Neuronal stem cell (in vitro differentiated cells): ENCODE results near the gene GYPC.
"Not testable (repeated sequence)": the region's sequence is repeated elsewhere in the genome, so short reads cannot be mapped to it uniquely, and the experiment has no call there.

Experiments used
- DNase-seq: peaks from one replicate; pipeline ENCODE4 v3.0.0-alpha.2; 2013; ENCODE audit warnings: low spot score
- H2AFZ ChIP-seq: one replicate; pipeline ENCODE4 v1.6.1; 2013; ENCODE audit warnings: mild to moderate bottlenecking, low read length, inconsistent platforms
- H2AK5ac ChIP-seq: 2 replicates; pipeline ENCODE4 v1.6.1; 2013; ENCODE audit warnings: low read depth, mild to moderate bottlenecking, inconsistent platforms, low read length, moderate library complexity, mixed read lengths
- H2BK120ac ChIP-seq: 2 replicates; pipeline ENCODE4 v1.6.1; 2013; ENCODE audit warnings: low read depth, mild to moderate bottlenecking, inconsistent platforms, low read length, moderate library complexity, mixed read lengths
- H2BK12ac ChIP-seq: one replicate; pipeline ENCODE4 v1.6.1; 2013; ENCODE audit warnings: low read length, inconsistent platforms
- H2BK15ac ChIP-seq: 2 replicates; pipeline ENCODE4 v1.6.1; 2013; ENCODE audit warnings: mild to moderate bottlenecking, low read length, inconsistent platforms, mixed read lengths
- H2BK5ac ChIP-seq: one replicate; pipeline ENCODE4 v1.6.1; 2013; ENCODE audit warnings: inconsistent platforms, mild to moderate bottlenecking, low read length, moderate library complexity
- H3K14ac ChIP-seq: one replicate; pipeline ENCODE4 v1.6.1; 2013; ENCODE audit warnings: low read length, inconsistent platforms
- H3K18ac ChIP-seq: 2 replicates; pipeline ENCODE4 v1.6.1; 2013; ENCODE audit warnings: low read length, inconsistent platforms
- H3K23ac ChIP-seq: 2 replicates; pipeline ENCODE4 v1.6.1; 2013; ENCODE audit warnings: low read depth, mild to moderate bottlenecking, mixed read lengths, low read length, inconsistent platforms; ENCODE audit not compliant: poor library complexity
- H3K27ac ChIP-seq: replicated peaks from 3 replicates; pipeline ENCODE4 v1.5.1; 2013; ENCODE audit warnings: low read length, inconsistent platforms
- H3K27me3 ChIP-seq, 3 experiments: 2 replicates each; pipeline ENCODE4 v1.6.1; 2013; ENCODE audit warnings: low read length in 3 of 3, mild to moderate bottlenecking in 2 of 3, inconsistent platforms in 1 of 3, low read depth in 1 of 3, mixed read lengths in 1 of 3, moderate library complexity in 1 of 3; ENCODE audit not compliant: control insufficient read depth in 3 of 3, insufficient read depth in 3 of 3
- H3K36me3 ChIP-seq, 2 donors: replicated peaks in 1 of 2; 2 replicates each; pipeline ENCODE4 v1.6.1; 2013; ENCODE audit warnings: low read length in 2 of 2; ENCODE audit not compliant: control insufficient read depth in 2 of 2, insufficient read depth in 2 of 2
- H3K4ac ChIP-seq: 2 replicates; pipeline ENCODE4 v1.6.1; 2013; ENCODE audit warnings: inconsistent platforms, mild to moderate bottlenecking, low read length, moderate library complexity
- H3K4me1 ChIP-seq, 2 donors: 1 replicate in 1 of 2; 2 replicates in 1 of 2; pipeline ENCODE4 v1.6.1; 2013; ENCODE audit warnings: low read length in 2 of 2, low read depth in 1 of 2; ENCODE audit not compliant: control insufficient read depth in 2 of 2, insufficient read depth in 1 of 2
- H3K4me2 ChIP-seq: one replicate; pipeline ENCODE4 v1.6.1; 2013; ENCODE audit warnings: mild to moderate bottlenecking, low read length, inconsistent platforms; ENCODE audit not compliant: insufficient read depth, poor library complexity, severe bottlenecking
- H3K4me3 ChIP-seq, 2 donors: 2 replicates each; pipeline ENCODE4 v1.5.1; 2013; ENCODE audit warnings: low read length in 2 of 2, mild to moderate bottlenecking in 2 of 2, inconsistent platforms in 1 of 2, moderate library complexity in 1 of 2
- H3K79me1 ChIP-seq: one replicate; pipeline ENCODE4 v1.6.1; 2013; ENCODE audit warnings: low read depth, mild to moderate bottlenecking, inconsistent platforms, low read length, moderate library complexity
- H3K9ac ChIP-seq: one replicate; pipeline ENCODE4 v1.6.1; 2013; ENCODE audit warnings: mild to moderate bottlenecking, low read depth, low read length, inconsistent platforms; ENCODE audit not compliant: poor library complexity
- H3K9me3 ChIP-seq, 2 donors: replicated peaks in 1 of 2; 2 replicates each; pipeline versions ENCODE3 to v1.6.1; 2013; ENCODE audit warnings: low read length in 2 of 2, mild to moderate bottlenecking in 2 of 2, inconsistent platforms in 1 of 2, low read depth in 1 of 2, mixed read lengths in 1 of 2, moderate library complexity in 1 of 2; ENCODE audit not compliant: control insufficient read depth in 2 of 2, insufficient read depth in 1 of 2
- H4K8ac ChIP-seq: one replicate; pipeline ENCODE4 v1.6.1; 2013; ENCODE audit warnings: low read depth, mild to moderate bottlenecking, inconsistent platforms, low read length, moderate library complexity
- H4K91ac ChIP-seq: one replicate; pipeline ENCODE4 v1.6.1; 2013; ENCODE audit warnings: low read length, low read depth, mild to moderate bottlenecking, inconsistent platforms; ENCODE audit not compliant: poor library complexity
- WGBS, 2 donors: extraction: QIAGEN DNeasy Blood & Tissue Kit; methylation state at CpG; one replicate each; pipeline ENCODE4 v1.1.7; 2013; ENCODE audit warnings: missing lambda C conversion rate in 2 of 2, mixed read lengths in 1 of 2; ENCODE audit not compliant: insufficient read length in 2 of 2, insufficient replicate concordance in 1 of 2; ENCODE audit errors: extremely low coverage in 2 of 2; 5-methylcytosine and 5-hydroxymethylcytosine counted together

GYPC gene

GRCh38 chr2:126641294-126641693 is 14.7 kb upstream of the GYPC start:
- H4K91ac ChIP-seq, H3K79me1 ChIP-seq, H2AFZ ChIP-seq, H3K23ac ChIP-seq, H3K36me3 ChIP-seq, H2BK12ac ChIP-seq, H3K4me2 ChIP-seq, H3K27ac ChIP-seq, H3K4ac ChIP-seq, H3K18ac ChIP-seq, H2BK5ac ChIP-seq, H2BK15ac ChIP-seq, H3K9me3 ChIP-seq, H2BK120ac ChIP-seq, H3K4me1 ChIP-seq, DNase-seq, H2AK5ac ChIP-seq, H3K9ac ChIP-seq, H3K14ac ChIP-seq, H3K4me3 ChIP-seq, H4K8ac ChIP-seq: not testable (repeated sequence)
- no CpG with 5 or more reads among the region's 9 CpGs for WGBS, 2 donors
- H3K27me3 ChIP-seq: peaks cover 0 to 11% (median 0%) of the 10 kb centered on the region in 3 experiments

- H3K23ac ChIP-seq: no peak overlapping the region
- H2BK15ac ChIP-seq: peak overlapping the region; percentile 12
- no CpG with 5 or more reads among the region's 4 CpGs for WGBS, 2 donors
- no peak overlapping the region for H4K8ac ChIP-seq
- no peak overlapping the region for H3K27ac ChIP-seq
- H3K9ac ChIP-seq: no peak overlapping the region
- no peaks in the 10 kb centered on the region for H3K36me3 ChIP-seq
- H3K4ac ChIP-seq: no peak overlapping the region
- no peak overlapping the region for H2AK5ac ChIP-seq
- H3K14ac ChIP-seq: no peak overlapping the region
- H2AFZ ChIP-seq: no peak overlapping the region
- H3K27me3 ChIP-seq: peaks cover 0 to 11% (median 0%) of the 10 kb centered on the region in 3 experiments
- no peak overlapping the region for H2BK12ac ChIP-seq
- H3K4me2 ChIP-seq: no peak overlapping the region
- H3K9me3 ChIP-seq: no peaks in the 10 kb centered on the region
- H3K4me1 ChIP-seq: peaks cover 5 to 6% of the 10 kb centered on the region in 2 donors
- H3K79me1 ChIP-seq: no peaks in the 10 kb centered on the region
- no peak overlapping the region for H2BK5ac ChIP-seq
- no peak for DNase-seq
- H3K4me3 ChIP-seq: no peak overlapping the region
- no peak overlapping the region for H2BK120ac ChIP-seq
- H4K91ac ChIP-seq: no peak overlapping the region
- H3K18ac ChIP-seq: no peak overlapping the region
These were observed 13.9 kb upstream of the GYPC start for GRCh38 chr2:126642031-126642430.

- H4K8ac ChIP-seq: no peak overlapping the region
- no peak overlapping the region for H2AFZ ChIP-seq
- H3K4me3 ChIP-seq: no peak overlapping the region
- H3K9me3 ChIP-seq: no peaks in the 10 kb centered on the region
- no peak overlapping the region for H3K23ac ChIP-seq
- H3K27ac ChIP-seq: no peak overlapping the region
- no peak overlapping the region for H2BK120ac ChIP-seq
- no peaks in the 10 kb centered on the region for H3K36me3 ChIP-seq
- H3K14ac ChIP-seq: no peak overlapping the region
- H3K4me2 ChIP-seq: no peak overlapping the region
- H3K4me1 ChIP-seq: peaks cover 5 to 6% of the 10 kb centered on the region in 2 donors
- no peak overlapping the region for H3K9ac ChIP-seq
- no peak overlapping the region for H2BK12ac ChIP-seq
- no peak overlapping the region for H2BK5ac ChIP-seq
- no peak overlapping the region for H2AK5ac ChIP-seq
- no peak for DNase-seq
- peaks cover 0 to 11% (median 0%) of the 10 kb centered on the region in 3 experiments for H3K27me3 ChIP-seq
- no peak overlapping the region for H2BK15ac ChIP-seq
- no CpG with 5 or more reads among the region's 6 CpGs for WGBS, 2 donors
- no peak overlapping the region for H3K18ac ChIP-seq
- no peak overlapping the region for H3K4ac ChIP-seq
- no peaks in the 10 kb centered on the region for H3K79me1 ChIP-seq
- no peak overlapping the region for H4K91ac ChIP-seq
These were observed 12.5 kb upstream of the GYPC start for GRCh38 chr2:126643431-126643830.

- Histone ChIP-seq H2AFZ (peak overlapping the region; percentile 35), H3K9ac (no peak overlapping the region), H3K18ac (no peak overlapping the region), H3K36me3 (no peaks in the 10 kb centered on the region), H3K23ac (no peak overlapping the region), H2BK120ac (no peak overlapping the region), H3K9me3 (no peaks in the 10 kb centered on the region), H3K4me1 (peaks cover 5 to 6% of the 10 kb centered on the region in 2 donors), H3K27ac (no peak overlapping the region), H3K79me1 (no peaks in the 10 kb centered on the region), H3K14ac (no peak overlapping the region), H2BK15ac (no peak overlapping the region), H4K91ac (no peak overlapping the region), H2AK5ac (no peak overlapping the region), H3K4me3 (no peak overlapping the region), H2BK5ac (no peak overlapping the region), H2BK12ac (no peak overlapping the region), H3K4ac (no peak overlapping the region), H3K27me3 (peaks cover 0 to 11% (median 0%) of the 10 kb centered on the region in 3 experiments), H3K4me2 (no peak overlapping the region), H4K8ac (no peak overlapping the region)
- no peak for DNase-seq
- WGBS, 2 donors: no CpG with 5 or more reads among the region's 3 CpGs
These were observed 12.0 kb upstream of the GYPC start for GRCh38 chr2:126643972-126644371.
